ENCODE measurements around the gene C10orf67.

Gene C10orf67

DNA sequence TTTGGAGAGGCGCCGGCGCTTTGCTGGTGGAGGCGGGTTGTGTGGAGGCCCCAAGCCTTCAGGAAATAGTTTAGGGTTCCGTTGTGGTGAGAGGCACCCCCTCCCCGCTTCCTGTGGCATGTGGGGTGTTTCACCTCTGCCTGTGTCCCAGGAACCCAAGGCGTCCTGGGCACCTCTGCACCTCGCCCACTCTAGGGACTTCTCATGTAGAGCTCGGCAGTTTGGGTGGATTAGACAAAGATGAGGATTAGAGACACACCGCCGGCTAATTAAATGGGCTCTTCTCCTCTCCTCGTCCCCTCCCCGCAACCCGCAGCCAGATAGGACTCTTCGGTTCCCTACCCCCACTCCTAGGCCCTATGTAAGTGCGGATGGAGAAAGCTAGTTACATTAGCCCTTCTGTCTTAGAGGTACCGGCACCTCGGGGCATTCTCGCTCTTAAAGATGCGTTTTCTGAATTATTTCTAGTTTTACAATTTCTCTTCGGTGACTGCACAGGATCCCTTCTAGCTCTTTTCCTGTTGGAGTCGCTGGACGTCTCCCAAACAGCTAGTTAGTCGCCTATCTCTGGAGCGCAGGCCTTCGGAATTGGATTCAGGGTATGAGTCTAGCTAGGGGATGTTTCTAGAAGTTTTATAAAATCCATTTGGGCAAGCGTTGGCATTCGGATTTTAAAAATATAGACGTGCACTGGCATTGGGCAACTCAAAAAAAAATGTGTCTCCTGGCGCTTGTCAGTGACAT, 144.7 kb downstream of the C10orf67 start:
- no peak for DNase-seq (ENCODE audit: low read depth, low spot score)

DNA sequence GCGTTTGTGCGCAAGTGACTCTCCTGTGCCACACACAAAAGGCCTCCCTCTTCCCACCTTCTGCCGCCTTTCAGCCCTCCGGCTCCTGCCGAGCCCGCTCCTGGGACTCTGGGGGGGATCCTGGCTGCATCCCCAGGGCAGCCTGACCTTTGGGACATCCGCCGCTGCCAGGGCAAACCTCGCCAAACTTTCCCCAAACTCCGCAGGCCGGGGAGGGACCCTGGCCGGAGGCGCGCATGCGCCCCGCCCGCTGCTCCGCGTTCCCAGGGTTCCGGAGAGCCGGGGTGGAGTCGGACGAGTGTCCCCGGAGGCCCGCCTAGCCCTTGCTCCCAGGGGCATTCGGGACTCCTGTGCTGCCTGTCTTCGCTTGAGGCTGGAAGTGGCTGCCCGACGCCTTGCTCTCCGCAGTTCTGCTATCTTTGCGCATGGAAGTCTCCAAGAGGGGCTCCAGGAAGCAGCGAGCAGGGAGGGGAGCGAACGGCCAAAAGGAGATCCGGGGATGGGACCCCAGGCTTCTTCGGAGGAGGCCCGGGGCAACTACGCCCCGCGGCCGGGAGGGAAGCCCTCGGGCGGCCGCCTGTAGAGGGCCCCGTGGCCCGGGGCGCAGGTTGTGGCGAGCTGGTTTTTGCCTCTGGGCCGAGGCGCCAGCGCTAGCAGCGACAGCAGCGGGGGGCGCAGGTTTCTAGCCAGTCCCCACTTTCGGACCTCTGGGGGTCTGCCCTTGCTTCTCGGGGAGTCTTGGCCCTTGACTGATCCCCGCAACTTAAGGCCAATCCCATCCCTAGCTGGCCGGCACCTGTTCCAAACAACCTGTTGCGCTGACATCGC, 145.4 kb downstream of the C10orf67 start:
- DNase-seq (ENCODE audit: low read depth, low spot score), result no peak

DNA sequence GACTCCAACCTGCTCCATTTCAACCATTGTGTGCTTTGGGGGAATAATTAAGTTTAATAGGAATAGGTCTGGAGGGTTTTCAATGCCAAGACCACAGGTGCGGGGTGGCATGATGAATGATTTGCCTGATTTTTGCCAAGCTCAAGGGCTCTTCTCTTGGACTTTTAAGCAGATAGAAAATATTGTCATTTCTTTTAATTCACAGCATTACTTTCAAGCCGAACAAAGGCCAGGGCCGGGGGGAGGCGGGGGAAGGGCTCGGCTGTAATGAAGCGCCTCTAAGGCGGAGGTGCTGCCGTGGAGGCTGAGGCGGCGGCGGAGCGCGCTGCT, 146.0 kb downstream of the C10orf67 start:
- DNase-seq (ENCODE audit: low read depth, low spot score), result no peak

DNA sequence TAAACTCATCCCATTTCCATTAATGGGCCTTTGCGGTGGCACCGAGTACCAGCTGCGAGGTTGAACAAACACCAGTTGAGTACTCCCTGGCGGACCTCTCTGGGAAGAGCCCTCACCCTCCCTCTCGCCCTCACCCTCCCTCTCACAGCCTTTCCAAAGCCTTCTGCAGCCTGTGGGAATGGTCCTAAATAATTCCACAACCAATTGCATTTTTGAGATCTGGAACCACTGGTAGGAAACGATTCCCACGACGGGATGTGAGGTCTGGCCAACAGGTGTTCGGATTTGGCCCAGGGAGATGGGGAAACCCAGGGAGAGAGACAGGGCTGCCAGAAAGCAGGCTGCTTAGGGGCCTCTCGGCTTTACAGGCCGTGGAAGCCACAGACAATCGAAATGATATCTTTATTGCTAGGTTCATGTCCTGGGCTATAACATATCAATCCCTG, 147.2 kb downstream of the C10orf67 start:
- no peak for DNase-seq (ENCODE audit: low read depth, low spot score)

DNA sequence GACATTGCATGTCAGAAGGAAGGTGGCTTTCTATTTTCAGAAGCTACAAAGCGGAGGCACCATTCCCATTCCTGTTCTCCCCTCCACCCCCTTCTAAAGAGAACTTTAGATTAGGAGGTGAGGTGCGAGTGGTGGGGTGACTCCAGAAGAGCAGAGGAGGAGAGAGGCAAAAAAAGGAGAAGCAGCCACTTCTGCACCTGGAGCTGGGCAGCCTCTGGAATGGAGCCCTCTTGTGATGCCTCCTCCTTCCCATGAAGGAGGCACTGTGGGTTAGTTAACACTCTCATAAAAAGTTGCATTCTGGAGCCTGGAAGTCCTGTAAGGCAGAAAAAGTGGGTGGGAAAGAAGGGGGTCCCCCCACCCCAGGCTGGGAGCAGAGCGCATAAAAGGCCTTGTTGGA, 147.7 kb downstream of the C10orf67 start:
- no peak for DNase-seq (ENCODE audit: low read depth, low spot score)

DNA sequence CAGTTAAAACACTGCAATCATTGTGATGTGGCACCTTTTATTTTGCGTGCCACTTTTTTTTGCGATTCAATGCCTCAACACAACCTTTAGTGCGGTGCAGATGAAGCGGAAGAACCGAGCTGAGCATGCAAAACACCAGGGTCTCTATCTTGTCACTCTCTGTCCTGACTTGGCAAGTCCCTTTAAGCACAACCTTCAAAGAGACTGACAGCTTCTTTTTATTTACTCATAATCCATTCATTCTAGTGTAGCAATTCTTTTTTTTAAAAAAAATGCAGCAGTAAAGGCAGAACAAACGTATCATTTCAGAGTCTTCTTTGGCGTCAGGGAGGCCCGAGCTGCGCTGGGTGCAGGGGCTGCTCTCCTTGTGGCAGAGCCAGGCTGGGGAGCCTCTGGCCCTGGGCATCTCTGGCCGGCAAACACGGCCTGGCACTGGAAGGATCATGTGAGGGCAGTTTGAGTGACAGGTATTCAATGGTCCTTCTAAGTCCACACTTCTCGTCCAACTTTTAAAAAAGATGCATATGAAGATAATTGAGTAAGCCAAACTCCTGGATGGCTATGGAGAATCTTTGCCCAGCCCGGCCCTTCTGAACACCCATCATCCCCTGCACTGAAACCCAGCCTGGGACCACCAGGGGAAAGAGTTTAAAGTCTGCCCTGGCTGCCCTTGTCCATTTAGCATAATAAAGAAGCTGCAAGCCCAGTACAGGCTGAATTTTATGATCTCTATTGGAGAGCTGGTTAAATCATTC, 148.6 kb downstream of the C10orf67 start:
- DNase-seq (ENCODE audit: low read depth, low spot score), result no peak

DNA sequence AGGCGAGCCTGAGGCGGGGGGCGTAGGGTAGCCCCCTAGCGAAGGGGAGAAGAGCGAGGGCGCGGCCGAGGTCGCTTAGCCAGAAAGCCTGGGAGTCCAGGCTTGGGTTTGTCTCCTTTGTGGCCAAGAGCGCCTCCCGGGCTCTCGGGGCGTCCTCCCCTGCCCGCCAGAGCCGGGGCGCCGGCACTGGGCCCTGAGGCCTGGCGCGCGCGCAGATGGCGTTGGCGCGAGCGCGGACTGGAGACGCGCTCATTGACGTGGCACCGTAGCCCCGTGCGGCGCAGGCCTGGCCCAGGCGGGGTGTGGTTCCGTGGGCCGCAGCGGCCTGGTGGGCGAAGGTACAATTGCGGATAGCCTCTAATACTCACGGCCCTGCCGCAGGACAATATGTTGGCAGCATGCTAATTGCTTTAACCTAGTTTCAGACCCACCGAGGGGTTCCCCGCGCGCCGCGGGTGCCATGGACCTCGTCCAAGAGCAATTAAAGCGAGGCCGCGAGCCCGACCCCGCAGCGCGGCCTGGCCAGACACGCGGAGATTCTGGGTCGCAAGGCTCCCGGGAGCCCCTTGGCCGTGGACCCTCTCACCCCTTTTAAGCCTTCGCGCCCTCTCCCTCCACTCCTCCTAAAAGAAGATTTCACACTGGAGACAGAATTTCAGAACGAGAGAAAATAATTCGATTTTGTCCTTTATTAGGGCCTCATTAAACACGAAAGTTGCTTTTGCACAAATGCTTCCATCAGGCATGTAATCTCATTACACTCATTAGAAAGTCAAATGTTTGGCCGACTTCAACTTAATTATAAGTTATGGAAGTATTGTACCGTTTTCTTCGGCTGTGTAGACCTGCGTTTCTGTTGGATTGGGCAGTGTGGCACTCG, 149.4 kb downstream of the C10orf67 start:
- DNase-seq (ENCODE audit: low read depth, low spot score), result no peak

DNA sequence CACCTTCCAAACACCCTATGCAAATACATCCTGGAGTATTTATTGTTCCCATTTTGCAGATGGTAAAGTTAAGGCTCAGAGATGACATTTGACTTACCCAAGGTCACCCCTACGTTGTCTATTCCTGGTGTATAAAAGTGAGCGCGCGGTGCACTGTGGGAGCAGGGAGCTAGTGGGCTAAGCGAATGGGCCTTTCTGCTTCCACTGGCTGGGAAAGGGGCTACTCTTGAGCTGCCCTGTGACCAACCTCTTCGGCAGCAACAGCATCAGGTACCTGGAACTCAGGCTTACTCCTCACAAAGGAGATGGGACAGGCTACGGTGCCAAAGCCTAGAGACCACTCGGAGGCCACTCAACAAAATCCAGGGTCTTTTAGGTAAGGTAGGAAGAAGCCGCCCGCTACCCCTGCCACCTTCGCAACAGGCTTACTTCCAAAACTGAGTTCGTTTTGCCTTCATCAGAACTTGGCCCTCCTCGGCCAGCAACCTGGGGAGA, 150.1 kb downstream of the C10orf67 start:
- DNase-seq (ENCODE audit: low read depth, low spot score), result no peak

DNA sequence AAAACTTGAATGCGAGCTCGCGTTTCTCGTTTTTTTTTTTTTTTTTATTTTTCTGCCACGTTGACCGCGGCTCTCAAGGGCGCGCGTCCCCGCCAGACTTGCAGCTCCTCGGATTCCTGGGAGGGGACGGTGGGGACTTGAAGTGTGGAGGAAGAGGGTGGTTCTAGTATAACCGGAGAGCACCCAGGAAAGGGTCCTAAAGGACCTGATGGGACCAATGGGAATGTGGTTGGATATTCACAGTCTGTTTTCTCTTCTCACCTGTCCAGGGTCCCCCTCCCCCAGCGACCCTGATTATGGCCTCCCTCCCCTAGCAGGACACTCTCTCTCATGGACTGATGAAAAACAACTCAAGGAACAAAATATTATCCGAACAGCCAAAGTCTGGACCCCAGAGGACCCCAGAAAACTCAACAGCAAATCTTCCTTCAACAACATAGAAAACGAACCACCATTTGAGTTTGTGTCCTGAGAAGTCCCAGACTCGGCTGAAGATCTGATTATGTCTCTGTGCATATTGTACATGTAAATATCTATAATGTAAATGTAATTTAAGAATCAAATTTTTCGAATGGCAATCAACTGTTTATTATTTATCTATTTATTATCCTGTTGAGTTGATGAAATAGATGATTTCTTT, 151.0 kb downstream of the C10orf67 start:
- DNase-seq (ENCODE audit: low read depth, low spot score), result no peak

DNA sequence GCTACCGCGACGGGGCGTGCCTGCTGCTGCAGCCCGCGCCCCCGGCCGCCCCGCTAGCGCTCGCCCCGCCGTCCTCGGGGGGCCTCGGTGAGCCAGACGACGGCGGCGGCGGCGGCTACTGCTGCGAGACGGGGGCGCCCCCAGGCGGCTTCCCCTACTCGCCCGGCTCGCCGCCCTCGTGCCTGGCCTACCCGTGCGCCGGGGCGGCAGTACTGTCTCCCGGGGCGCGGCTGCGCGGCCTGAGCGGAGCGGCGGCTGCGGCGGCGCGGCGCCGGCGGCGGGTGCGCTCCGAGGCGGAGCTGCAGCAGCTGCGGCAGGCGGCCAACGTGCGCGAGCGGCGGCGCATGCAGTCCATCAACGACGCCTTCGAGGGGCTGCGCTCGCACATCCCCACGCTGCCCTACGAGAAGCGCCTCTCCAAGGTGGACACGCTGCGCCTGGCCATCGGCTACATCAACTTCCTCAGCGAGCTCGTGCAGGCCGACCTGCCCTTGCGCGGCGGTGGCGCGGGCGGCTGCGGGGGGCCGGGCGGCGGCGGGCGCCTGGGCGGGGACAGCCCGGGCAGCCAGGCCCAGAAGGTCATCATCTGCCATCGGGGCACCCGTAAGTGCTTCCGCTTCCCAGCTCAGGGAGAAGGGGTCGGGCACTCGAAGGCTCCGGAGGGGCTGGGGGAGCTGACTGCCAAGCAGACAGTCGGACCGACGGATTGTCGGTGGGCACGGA, 151.7 kb downstream of the C10orf67 start:
- no peak for DNase-seq (ENCODE audit: low read depth, low spot score)

DNA sequence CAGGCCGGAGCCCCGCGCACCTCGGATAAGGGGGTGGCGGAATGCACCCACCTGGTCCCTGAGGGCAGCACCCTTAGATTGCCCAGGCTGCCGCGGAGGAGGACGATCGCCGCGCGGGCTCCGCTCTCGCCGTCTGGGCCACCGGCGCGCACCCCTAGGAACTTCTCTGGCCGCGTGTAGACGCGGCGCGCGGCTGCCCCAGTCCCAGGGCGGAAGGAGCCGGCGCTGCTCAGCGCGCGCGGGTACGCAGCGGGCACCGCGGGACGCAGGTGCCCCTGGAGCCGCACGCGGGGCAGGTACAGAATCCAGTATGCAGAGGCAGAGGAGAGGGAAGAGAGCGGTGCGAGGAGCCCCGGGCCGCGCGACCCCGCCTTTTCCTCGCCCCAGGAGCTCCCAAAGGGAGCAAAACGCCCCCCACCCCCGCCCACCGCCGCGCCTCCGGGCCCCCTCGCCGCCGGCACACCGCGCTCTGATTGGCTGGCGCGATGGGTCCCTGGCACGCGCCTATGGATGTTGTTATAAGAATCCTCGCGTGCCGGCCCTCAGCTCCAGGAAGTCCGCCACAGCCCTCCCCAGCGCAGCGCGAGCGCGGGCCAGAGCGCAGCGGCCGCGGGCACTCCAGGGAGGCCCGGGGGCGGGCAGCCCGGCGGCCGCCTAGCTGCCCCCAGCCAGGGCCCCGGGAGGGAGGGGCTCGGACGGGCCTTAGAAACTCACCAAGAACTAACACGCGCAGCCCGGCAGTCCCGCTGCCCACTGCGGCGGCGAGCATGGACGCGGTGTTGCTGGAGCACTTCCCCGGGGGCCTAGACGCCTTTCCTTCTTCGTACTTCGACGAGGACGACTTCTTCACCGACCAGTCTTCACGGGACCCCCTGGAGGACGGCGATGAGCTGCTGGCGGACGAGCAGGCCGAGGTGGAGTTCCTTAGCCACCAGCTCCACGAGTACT, 152.6 kb downstream of the C10orf67 start, which contains the start of gene PTF1A:
Gene PTF1A, plus strand, starts transcription at position 549 of the 948 bp plus-strand sequence. Its CDS starts 219 bp downstream, at position 768.
- no peak for DNase-seq (ENCODE audit: low read depth, low spot score)

DNA sequence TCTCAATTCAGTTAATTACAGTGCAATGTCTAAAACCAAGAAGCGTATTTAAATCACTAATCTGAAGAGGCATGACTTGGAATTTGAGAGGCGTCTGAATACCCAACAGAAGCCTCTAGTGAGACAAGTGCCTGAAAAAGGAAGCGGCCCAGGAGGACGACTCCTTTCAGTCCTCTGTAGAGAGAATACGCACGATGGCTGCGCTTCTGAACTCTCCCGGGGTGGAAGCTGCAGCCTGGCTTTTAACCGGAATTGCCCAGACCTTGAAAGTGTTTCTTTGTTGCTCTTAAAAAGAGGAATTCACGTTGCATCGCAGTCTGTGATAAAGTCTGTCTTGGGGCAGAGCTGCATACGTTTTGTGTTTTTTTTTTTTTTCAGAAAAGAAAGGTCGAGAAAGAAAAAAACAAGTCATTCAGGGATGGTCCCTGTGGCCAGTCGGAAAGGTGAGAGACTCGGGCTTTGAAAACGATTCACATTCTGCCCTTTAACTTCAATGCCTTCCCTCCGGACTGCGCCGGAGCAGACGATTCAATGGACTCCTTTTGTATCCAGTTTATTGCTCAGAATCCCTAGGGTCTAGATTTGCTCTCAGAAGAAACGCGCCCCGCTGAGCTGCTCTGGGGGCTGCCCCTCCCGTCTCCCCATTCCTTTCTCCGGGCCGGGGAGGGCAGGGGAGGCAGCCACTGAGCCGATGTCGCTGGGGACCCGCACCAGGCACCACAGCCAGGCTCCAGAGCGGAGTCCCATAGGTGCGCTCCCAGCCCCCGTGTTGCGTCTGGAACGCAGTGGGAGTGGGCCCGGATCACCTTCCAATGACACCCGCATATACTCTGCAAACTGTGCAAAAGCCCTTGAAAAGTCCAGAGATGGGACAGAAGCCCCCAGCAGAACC, 153.5 kb downstream of the C10orf67 start:
- DNase-seq (ENCODE audit: low read depth, low spot score), result no peak

DNA sequence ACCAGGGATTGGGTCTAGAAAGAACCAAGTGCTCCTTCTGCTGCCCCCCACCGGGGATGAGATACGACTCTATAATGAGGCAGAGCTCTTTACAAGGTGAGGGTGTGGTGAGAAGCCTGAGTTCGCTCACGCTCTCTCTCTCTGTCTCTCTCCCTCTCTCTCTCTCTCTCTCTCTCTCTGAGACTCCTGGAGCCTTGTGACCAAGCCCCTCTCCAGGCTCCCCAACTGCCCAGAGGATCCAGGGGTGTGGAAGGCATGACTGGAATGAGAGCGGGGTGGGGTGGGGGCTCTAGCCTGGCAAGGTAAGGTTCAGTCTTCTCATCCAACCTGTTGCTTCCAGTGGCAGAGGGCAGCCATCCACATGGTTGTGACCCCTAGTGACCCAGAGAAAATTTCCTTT, 155.6 kb downstream of the C10orf67 start:
- DNase-seq (ENCODE audit: low read depth, low spot score), result no peak

DNA sequence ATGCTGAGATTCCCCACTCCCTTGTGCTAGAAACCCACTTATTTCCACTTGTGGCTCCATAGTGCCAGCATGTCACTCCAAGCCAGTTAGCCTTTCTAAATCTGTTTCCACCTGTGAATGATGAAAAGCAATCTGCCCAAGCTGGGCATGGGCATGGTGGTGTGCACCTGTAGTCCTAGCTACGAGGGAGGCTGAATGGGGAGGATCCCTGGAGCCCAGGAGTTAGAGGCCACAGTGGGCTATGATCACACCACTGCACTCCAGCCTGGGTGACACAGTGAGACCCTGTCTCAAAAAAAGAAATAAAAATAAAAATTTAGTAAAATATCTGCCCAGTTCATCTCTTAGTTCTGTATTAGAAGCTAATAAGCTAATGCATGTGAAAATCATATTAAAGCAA, 157.4 kb downstream of the C10orf67 start:
- no peak for DNase-seq (ENCODE audit: low read depth, low spot score)

DNA sequence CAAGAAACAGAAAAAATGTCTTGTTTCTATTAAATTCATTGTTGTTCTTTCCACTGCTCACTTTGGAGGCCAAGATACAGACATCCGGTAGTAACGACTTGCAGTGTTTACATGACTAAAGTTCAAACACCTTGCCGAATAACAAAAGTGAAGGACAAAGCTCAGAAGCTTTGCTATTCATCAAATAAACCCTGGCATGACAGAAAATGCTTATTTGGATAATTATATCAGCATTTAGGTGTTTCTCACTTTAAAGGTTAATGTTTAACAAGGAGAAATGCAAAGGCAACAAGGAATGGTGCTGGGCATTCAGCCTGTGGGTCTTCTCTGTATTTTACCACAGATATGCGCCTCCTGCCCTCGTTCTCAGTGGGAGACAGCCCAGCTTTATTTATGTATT, 157.9 kb downstream of the C10orf67 start:
- DNase-seq (ENCODE audit: low read depth, low spot score), result no peak

DNA sequence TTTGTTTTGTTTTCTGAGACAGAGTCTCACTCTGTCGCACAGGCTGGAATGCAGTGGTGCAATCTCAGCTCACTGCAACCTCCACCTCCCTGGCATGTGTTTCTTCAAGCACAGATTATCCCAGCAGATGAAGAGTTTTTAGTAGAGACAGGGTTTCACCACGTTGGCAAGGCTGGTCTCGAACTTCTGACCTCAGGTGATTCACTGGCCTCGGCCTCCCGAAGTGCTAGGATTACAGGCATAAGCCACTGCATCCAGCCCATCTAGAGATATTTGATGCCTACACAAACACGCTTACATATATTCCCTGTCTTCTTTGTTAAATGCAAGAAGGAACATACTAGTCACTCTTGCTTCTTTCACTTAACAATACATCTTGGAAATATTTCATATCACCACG, 158.4 kb downstream of the C10orf67 start:
- no peak for DNase-seq (ENCODE audit: low read depth, low spot score)

DNA sequence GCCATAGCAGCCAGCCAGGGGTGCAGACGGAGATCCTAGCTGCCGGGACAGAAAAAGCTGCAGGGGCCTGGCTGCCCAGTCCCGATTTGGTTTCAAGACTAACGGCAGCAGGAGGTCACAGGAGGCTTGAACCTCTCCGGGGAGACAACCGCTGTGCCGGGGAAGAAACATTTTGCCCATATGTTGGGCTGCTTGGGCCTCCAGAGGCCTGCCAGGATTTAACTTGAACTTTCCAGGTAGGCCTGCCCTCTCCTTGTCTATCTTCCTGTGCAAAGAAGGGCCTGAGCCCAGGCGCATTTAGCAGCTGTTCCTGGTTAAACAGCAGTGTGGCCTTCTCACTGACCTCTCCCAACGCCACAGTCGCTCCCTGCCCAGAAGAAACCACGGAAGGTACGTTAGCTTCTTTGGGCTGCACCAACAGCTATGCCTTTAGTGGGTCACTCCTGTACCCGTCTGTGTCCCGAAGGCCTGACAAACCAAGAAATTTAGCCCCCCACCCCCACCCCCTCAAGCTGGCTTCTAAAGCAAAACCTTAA, 169.6 kb downstream of the C10orf67 start:
- no peak for DNase-seq (ENCODE audit: low read depth, low spot score)

Data from smooth muscle cell of the brain vasculature (primary cell).